T47D (cell line): ENCODE measurements around the gene FARS2.

Source experiments
- DNase-seq, 2 experiments: peaks; one replicate each; pipeline versions ENCODE4 v3.0.0 to v3.0.0-alpha.2; 2011 to 2012; ENCODE audit warnings: low read depth in 1 of 2, low spot score in 1 of 2
- JUND ChIP-seq: IDR thresholded peaks from 2 replicates; pipeline ENCODE4 v1.6.1; 2012; ENCODE audit warnings: low read depth
- in situ Hi-C: cut with HindIII; loops from 2 replicates; pipeline ENCODE4 v1.10.0; 2016; ENCODE audit warnings: low sequenced_read_pairs, low pct_unique_long_range_greater_than_20kb

The FARS2 gene

GRCh38 chr6:5531161-5531560 is 269.8 kb downstream of the FARS2 start:
- no peak for DNase-seq
- in situ Hi-C loops = no loop called here
- TF ChIP-seq JUND = no peak

GRCh38 chr6:5531853-5532375 is 270.6 kb downstream of the FARS2 start:
- TF ChIP-seq JUND = no peak
- DNase-seq = no peak
- in situ Hi-C loops = no loop called here

- in situ Hi-C loops = no loop called here
- TF ChIP-seq JUND = no peak
- DNase-seq = no peak
Measured at GRCh38 chr6:5532941-5533340, 271.6 kb downstream of the FARS2 start.

DNA sequence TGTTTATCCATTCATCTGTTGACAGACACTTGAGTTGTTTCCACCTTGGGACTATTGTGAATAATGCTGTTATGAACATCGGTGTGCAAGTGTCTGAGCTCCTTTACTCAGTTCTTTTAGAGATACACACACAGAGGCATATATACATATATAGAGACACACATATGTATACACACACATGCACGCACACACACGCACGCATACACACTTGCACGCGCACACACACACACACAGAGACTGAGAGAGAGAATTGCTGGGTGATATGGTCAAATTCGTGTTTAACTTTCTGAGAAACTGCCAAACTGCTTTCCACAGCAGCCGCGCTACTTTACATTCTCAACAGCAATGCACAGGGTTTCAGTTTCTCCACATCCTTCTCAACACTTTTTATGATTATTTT is 273.3 kb downstream of the FARS2 start:
- DNase-seq = no peak
- in situ Hi-C loops = no loop called here
- TF ChIP-seq JUND = no peak

GRCh38 chr6:5536644-5537043 is 275.3 kb downstream of the FARS2 start:
- no peak for TF ChIP-seq JUND
- DNase-seq = no peak
- in situ Hi-C loops = no loop called here

DNA sequence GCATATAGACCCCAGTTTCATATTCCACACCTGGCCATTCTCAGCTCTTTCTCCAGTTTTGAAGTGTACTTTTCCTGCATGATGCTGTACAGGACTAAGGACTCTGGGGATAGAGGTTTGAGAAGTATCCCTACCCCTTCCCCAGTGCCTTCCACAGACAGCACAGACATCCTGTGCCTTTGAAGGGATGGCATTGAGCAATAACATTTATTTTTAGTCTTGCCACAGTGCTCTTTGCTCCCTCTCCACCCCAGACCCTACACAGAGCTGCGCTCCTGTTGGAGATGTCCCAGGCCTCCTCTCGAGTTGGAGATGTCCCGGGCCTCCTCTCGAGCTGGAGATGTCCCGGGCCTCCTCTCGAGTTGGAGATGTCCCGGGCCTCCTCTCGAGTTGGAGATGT is 275.8 kb downstream of the FARS2 start:
- in situ Hi-C loops = no loop called here
- DNase-seq = no peak
- no peak for TF ChIP-seq JUND

- no peak for TF ChIP-seq JUND
- in situ Hi-C loops = no loop called here
- no peak for DNase-seq
Measured at GRCh38 chr6:5537967-5538366, 276.7 kb downstream of the FARS2 start.

DNA sequence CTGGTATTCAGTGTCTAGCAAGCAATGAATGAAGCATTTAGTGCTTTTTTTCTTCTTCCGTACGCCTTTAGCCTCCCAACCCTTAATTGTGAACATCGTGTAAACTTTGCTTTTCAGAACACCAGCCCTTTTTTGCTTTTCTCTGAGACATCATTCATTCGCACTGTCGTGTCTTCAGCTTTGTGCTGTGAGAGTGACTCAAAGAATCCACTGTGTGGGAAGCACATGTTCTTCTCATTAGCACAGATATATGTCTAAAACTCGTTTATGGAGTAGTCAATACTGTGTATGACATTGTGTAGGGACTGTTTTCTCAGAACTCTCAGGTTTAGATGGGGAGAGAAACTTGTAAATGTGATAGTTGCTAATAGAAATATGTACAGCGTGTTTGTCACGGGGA is 279.1 kb downstream of the FARS2 start:
- TF ChIP-seq JUND = no peak
- in situ Hi-C loops = no loop called here
- DNase-seq = no peak

DNA sequence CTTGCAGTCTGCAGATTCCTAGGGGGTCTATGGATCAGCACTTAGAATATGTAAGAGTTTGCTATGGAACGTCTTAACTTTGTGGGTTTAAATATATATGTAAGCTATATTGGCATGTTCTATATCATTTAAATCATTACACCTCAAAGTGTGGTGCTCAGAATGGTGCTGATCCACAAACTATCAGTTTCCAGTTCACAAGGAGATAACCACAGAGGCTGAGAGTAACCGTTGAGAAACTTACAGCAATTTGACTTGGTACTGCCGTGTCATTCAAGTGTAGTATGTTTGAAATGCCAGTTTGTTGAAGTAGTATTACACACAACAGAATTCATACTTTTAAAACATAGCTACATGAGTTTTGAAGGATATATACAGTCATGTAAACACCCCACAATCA is 279.7 kb downstream of the FARS2 start:
- in situ Hi-C loops = no loop called here
- TF ChIP-seq JUND = no peak
- no peak for DNase-seq

GRCh38 chr6:5541751-5542432 is 280.6 kb downstream of the FARS2 start:
- no peak for DNase-seq
- in situ Hi-C loops = no loop called here
- no peak for TF ChIP-seq JUND

GRCh38 chr6:5547556-5547955 is 286.2 kb downstream of the FARS2 start:
- no peak for TF ChIP-seq JUND
- DNase-seq = no peak
- in situ Hi-C loops = no loop called here

DNA sequence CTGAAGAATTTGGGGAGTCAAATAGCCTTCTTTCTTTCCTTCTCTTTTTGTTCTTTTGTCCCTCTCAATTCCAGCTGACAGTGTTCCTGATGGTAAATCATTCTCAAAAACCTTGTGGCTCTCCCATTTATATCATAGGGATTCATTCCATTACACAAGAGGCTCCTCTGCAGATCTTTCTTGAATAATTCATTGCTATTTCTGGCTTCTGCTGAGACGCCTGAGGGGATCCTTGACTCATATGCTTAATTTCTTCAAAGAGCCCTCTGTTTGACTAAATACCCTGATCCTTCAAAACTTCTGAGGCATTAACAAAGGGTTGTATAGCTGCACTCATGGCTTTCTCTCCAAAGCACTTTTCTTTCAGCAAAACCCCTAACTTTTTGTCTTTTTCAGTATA is 289.3 kb downstream of the FARS2 start:
- TF ChIP-seq JUND = no peak
- in situ Hi-C loops = no loop called here

DNA sequence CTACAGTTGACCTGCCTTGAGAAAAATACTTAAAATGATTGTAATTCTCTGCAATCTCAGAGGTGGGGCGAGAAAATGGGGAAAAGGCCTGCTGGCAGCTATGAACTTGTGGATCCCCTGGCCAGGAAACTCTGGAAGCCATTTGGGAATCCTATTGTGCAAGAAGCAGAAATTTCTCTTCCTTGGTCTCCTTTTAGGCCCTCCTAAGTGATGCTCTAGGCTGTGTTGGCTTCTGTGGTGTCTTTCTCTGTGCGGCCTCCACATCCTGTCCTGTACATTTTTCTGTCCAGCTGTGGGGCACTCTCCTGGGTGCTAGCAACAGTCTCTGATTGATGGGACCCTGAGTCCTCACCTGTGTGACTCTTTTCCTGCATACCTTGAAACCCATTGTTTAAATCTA is 290.9 kb downstream of the FARS2 start:
- in situ Hi-C loops = no loop called here
- DNase-seq = no peak
- no peak for TF ChIP-seq JUND

More for the DNA sequence above, 289.3 kb downstream of the FARS2 start:
- no peak for DNase-seq

GRCh38 chr6:5553767-5554166 is 292.5 kb downstream of the FARS2 start:
- TF ChIP-seq JUND = no peak
- DNase-seq = no peak
- in situ Hi-C loops = no loop called here
